Peyer's patch (tissue), 4 donors: ENCODE results near the gene MAGEA4.

Source experiments
- CTCF ChIP-seq, 6 experiments: fragments of 450-650 bp in 4 of 6; fragments of 200-600 bp in 2 of 6; sonication (generic) in 1 of 6; IDR thresholded peaks; one replicate each; pipeline ENCODE4 v1.5.1; 2017 to 2019; ENCODE audit warnings: antibody characterized with exemption in 6 of 6, mild to moderate bottlenecking in 3 of 6, moderate library complexity in 1 of 6
- POLR2A ChIP-seq, 2 donors: fragments of 450-650 bp; IDR thresholded peaks; one replicate each; pipeline ENCODE4 v1.5.1; 2017; ENCODE audit warnings: antibody characterized with exemption in 2 of 2, mild to moderate bottlenecking in 2 of 2, moderate library complexity in 2 of 2

DNA sequence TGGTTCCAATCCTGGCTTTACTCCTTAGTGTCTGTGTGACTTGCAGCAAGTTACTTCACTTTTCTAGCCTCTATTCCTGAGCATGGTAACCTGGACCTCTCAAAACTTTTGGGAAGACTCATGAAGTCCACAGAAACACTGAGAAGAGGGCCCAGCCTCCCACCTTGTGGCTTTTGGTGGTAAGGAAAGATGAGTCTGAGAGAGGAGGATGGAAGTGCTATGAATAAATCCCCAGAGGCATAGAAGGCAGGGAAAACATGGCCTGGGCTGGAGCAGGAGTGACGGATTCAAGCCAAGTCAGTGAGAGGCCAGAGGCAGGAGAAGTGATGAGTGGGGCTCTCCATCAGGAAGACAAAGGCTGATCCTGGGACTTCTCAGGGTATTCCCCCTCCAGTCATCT lies 10.9 kb upstream of the MAGEA4 start:
- TF ChIP-seq POLR2A (IDR thresholded peaks at IDR 0.05) (no peak), CTCF (IDR thresholded peaks at IDR 0.05) (no peak)
